Measurements from ENCODE around the gene PSMC1. TPM values are rescaled to one million over a fixed set of nuclear protein-coding genes. Genes with fewer than 3 reads are reported as not detected.

Gene PSMC1
- polyA plus RNA-seq (2012; rRNA removed) = 102 and 129 TPM in 2 replicates
- polyA plus RNA-seq (2012; cell fraction: cytosol; rRNA removed) = 148 and 174 TPM in 2 replicates
- 30.3 and 80.7 TPM in 2 replicates for polyA plus RNA-seq (2012; cell fraction: nucleus; rRNA removed)

- Histone ChIP-seq H2AFZ (ENCODE audit: low read depth) (peak within 1 kb of the TSS; percentile 99), H4K20me1 (ENCODE audit: insufficient read depth) (peaks cover 12% of the 10 kb centered on the region), H3K9me2 (no peaks in the 10 kb centered on the region), H3F3A (replicated peaks; ENCODE audit: insufficient read depth) (peaks cover 7% of the 10 kb centered on the region), H3K79me2 (ENCODE audit: insufficient read depth) (peaks cover 55% of the 10 kb centered on the region), H3K9ac (peak within 1 kb of the TSS; percentile 98), H3K4me1 (ENCODE audit: control insufficient read depth in 1 of 2, insufficient read depth in 2 of 2, low read depth in 1 of 2, low read length in 1 of 2) (peaks cover 0 to 2% of the 10 kb centered on the region in 2 experiments; a peak in 2 of 4 replicates), H3K4me3 (ENCODE audit: low read depth in 2 of 2, low read length in 1 of 2) (peak within 1 kb of the TSS; percentile 83 to 84), H3K4me2 (peak within 1 kb of the TSS; percentile 68), H3K27ac (ENCODE audit: low read depth in 2 of 2, low read length in 1 of 2) (peak within 1 kb of the TSS; percentile 81 to 82), H3K36me3 (replicated peaks in 1 of 2; ENCODE audit: control insufficient read depth in 1 of 2, insufficient read depth in 2 of 2, low read length in 1 of 2) (peaks cover 21 to 37% of the 10 kb centered on the region in 2 experiments), H3K27me3 (ENCODE audit: insufficient read depth) (no peaks in the 10 kb centered on the region), H3K9me3 (no peaks in the 10 kb centered on the region)
- ChIA-PET POLR2A (interaction anchor here (0.7 to 1.5 kb wide), 3 partner anchors 9 to 606 kb away, joined by 3 to 4 read pairs (median 3); no protein-coding TSS in a partner anchor), CTCF (interaction anchor here (0.8 to 3.4 kb wide), 4 partner anchors 9 to 317 kb away, joined by 3 to 15 read pairs (median 4); no protein-coding TSS in a partner anchor)
- TF ChIP-seq USF1 (IDR thresholded peaks at IDR 0.05; ENCODE audit: borderline replicate concordance, low read depth) (no peak), ELF1 (IDR thresholded peaks at IDR 0.05) (peak; percentile 90), RAD21 (IDR thresholded peaks at IDR 0.05; ENCODE audit: low read length) (no peak), FOXM1 (IDR thresholded peaks at IDR 0.05; ENCODE audit: low read depth) (no peak), MXI1 (IDR thresholded peaks at IDR 0.05; ENCODE audit: low read depth, low read length) (peak; percentile 70), YY1 (IDR thresholded peaks at IDR 0.05; ENCODE audit: low read depth) (peak; percentile 77; the same call in 1 of the 2 replicates), REST (IDR thresholded peaks at IDR 0.05; ENCODE audit: low read depth, low read length) (peak; percentile 64; the same call in 1 of the 2 replicates), RCOR1 (IDR thresholded peaks at IDR 0.05; ENCODE audit: low read length) (0 out of 2 replicates have a peak, but pooled peaks have one; percentile 17), SIN3A (IDR thresholded peaks at IDR 0.05; ENCODE audit: borderline replicate concordance, low read depth, low read length) (no peak; the same call in 1 of the 2 replicates), GATA2 (CRISPR knock-in tag; IDR thresholded peaks at IDR 0.05) (no peak), EP300 (IDR thresholded peaks at IDR 0.05; ENCODE audit: borderline replicate concordance in 1 of 2, low read depth in 1 of 2, low read length in 1 of 2) (0 out of 4 replicates have a peak, but pooled peaks of 1 of the 2 experiments have one; percentile 5), MAX (IDR thresholded peaks at IDR 0.05; ENCODE audit: low read depth) (peak; percentile 87), PBX3 (IDR thresholded peaks at IDR 0.05) (0 out of 2 replicates have a peak, but pooled peaks have one; percentile 4), RXRA (IDR thresholded peaks at IDR 0.05; ENCODE audit: borderline replicate concordance, low read depth) (no peak), TCF12 (IDR thresholded peaks at IDR 0.05) (0 out of 2 replicates have a peak, but pooled peaks have one; percentile 7), EZH2phosphoT487 (IDR thresholded peaks at IDR 0.05; ENCODE audit: borderline replicate concordance, low read depth) (no peak), FOSL2 (IDR thresholded peaks at IDR 0.05; ENCODE audit: borderline replicate concordance, low read depth) (no peak), CHD2 (IDR thresholded peaks at IDR 0.05; ENCODE audit: low read length, partially characterized antibody) (peak; percentile 73), TAF1 (IDR thresholded peaks at IDR 0.05; ENCODE audit: borderline replicate concordance, low read depth, low read length) (peak; percentile 91), GABPA (IDR thresholded peaks at IDR 0.05; ENCODE audit: low read depth) (peak; percentile 94), NRF1 (IDR thresholded peaks at IDR 0.05; ENCODE audit: low read depth, low read length) (no peak), POLR2AphosphoS5 (IDR thresholded peaks at IDR 0.05; ENCODE audit: low read depth, low read length) (peak; percentile 87), ZBTB33 (IDR thresholded peaks at IDR 0.05; ENCODE audit: borderline replicate concordance, low read depth) (no peak)
- peak; percentile 90 for DNase-seq
- 1% methylated on average over 35 of the region's 55 CpGs for WGBS (ENCODE audit: low lambda C conversion rate)
These were observed at the start of gene PSMC1 for GRCh38 chr14:90256354-90257131. Gene PSMC1, plus strand, starts transcription at chr14:90256553. Its CDS starts 45 bp downstream, at chr14:90256598.
